K562 (cell line): ENCODE measurements around the gene PGLYRP1. TPM values are rescaled to one million over a fixed set of nuclear protein-coding genes. Genes with fewer than 3 reads are reported as not detected.
A peak's percentile ranks its signal among the peaks of the same experiment; 100 is the strongest.

Experiments used
- BCL6 ChIP-seq: fragments of 250-450 bp; sonication (Bioruptor Pico); IDR thresholded peaks from 2 replicates; pipeline ENCODE4 v1.4.0; 2020
- CEBPG ChIP-seq, 3 experiments: fragments of 200-800 bp in 1 of 3; sonication (Bioruptor generic) in 1 of 3; sonication (generic) in 1 of 3; formaldehyde crosslinking in 1 of 3; IDR thresholded peaks in 2 of 3; conservative IDR thresholded peaks in 1 of 3; 2 replicates each; pipeline versions ENCODE4 v1.6.1 to v1.8.0; 2016 to 2022; ENCODE audit warnings: missing compliant biosample characterization in 2 of 3, missing genetic modification characterization in 2 of 3, mild to moderate bottlenecking in 1 of 3, missing genetic modification reagents in 1 of 3
- FOS ChIP-seq: IDR thresholded peaks from 3 replicates; pipeline ENCODE4 v1.6.1; 2011; ENCODE audit not compliant: insufficient read length; ENCODE audit errors: extremely low read depth
- KDM1A ChIP-seq, 2 experiments: fragments of 450-650 bp; IDR thresholded peaks; 2 replicates each; pipeline ENCODE4 v1.6.1; 2016; ENCODE audit warnings: mild to moderate bottlenecking in 2 of 2
- MBD2 ChIP-seq: sonication (generic); IDR thresholded peaks from 2 replicates; pipeline ENCODE4 v1.6.1; 2016; ENCODE audit warnings: low read depth, borderline replicate concordance
- PHF8 ChIP-seq: fragments of 200-600 bp; sonication (generic); IDR thresholded peaks from 2 replicates; pipeline ENCODE4 v1.6.1; 2012; ENCODE audit warnings: mixed run types, mild to moderate bottlenecking, inconsistent platforms, low read length, moderate library complexity, borderline replicate concordance
- POLR2A ChIP-seq: fragments of 450-650 bp; conservative IDR thresholded peaks from 2 replicates; pipeline ENCODE4 v1.6.1; 2016
- POLR2AphosphoS5 ChIP-seq: IDR thresholded peaks from 2 replicates; pipeline ENCODE4 v1.6.1; 2011; ENCODE audit warnings: mild to moderate bottlenecking, low read depth, low read length, moderate library complexity; ENCODE audit not compliant: control insufficient read depth, insufficient read depth
- POU5F1 ChIP-seq: fragments of 150-350 bp; IDR thresholded peaks from 2 replicates; pipeline ENCODE4 v1.6.1; 2014; ENCODE audit warnings: borderline replicate concordance, low read length, low read depth, mild to moderate bottlenecking; ENCODE audit not compliant: partially characterized antibody
- PTBP1 ChIP-seq: fragments of 200-400 bp; formaldehyde crosslinking; IDR thresholded peaks from 2 replicates; pipeline ENCODE4 v1.6.1; 2017; ENCODE audit warnings: low read depth, low read length
- RBM14 ChIP-seq: fragments of 200-400 bp; formaldehyde crosslinking; IDR thresholded peaks from 2 replicates; pipeline ENCODE4 v1.6.1; 2018; ENCODE audit warnings: low read depth, mild to moderate bottlenecking, low read length, moderate library complexity, borderline replicate concordance; ENCODE audit not compliant: insufficient read depth
- RBM15 ChIP-seq: fragments of 200-400 bp; formaldehyde crosslinking; IDR thresholded peaks from 2 replicates; pipeline ENCODE4 v1.6.1; 2018; ENCODE audit warnings: mild to moderate bottlenecking, low read length, moderate library complexity; ENCODE audit not compliant: insufficient read depth
- SIN3A ChIP-seq, 2 experiments: fragments of 150-350 bp in 1 of 2; IDR thresholded peaks; 2 replicates each; pipeline ENCODE4 v1.6.1; 2011 to 2016; ENCODE audit warnings: borderline replicate concordance in 2 of 2, low read depth in 2 of 2, low read length in 2 of 2, mild to moderate bottlenecking in 2 of 2, moderate library complexity in 2 of 2; ENCODE audit not compliant: control insufficient read depth in 1 of 2
- SRSF9 ChIP-seq: fragments of 200-400 bp; formaldehyde crosslinking; IDR thresholded peaks from 2 replicates; pipeline ENCODE4 v1.6.1; 2017; ENCODE audit warnings: low read depth, low read length, borderline replicate concordance
- THRAP3 ChIP-seq: fragments of 450-650 bp; IDR thresholded peaks from 2 replicates; pipeline ENCODE4 v1.6.1; 2016; ENCODE audit warnings: mild to moderate bottlenecking, inconsistent platforms, borderline replicate concordance
- U2AF1 ChIP-seq: fragments of 200-400 bp; formaldehyde crosslinking; optimal IDR thresholded peaks from 2 replicates; pipeline ENCODE3; 2017; ENCODE audit warnings: mild to moderate bottlenecking, low read depth, low read length, moderate library complexity
- ZC3H8 ChIP-seq: fragments of 450-650 bp; IDR thresholded peaks from 2 replicates; pipeline ENCODE4 v1.6.1; 2017
- ZNF197 ChIP-seq: fragments of 200-800 bp; sonication (Bioruptor generic); IDR thresholded peaks from 2 replicates; pipeline ENCODE4 v1.6.1; 2016; ENCODE audit warnings: low read depth, missing genetic modification characterization, missing compliant biosample characterization
- ZNF253 ChIP-seq: fragments of 250-450 bp; sonication (Bioruptor Pico); conservative IDR thresholded peaks from 2 replicates; pipeline ENCODE4 v1.6.1; 2021; ENCODE audit warnings: mild to moderate bottlenecking
- polyA plus RNA-seq, 8 experiments: library from polyadenylated mRNA; depleted of rRNA in 4 of 8; stranded (reverse) in 5 of 8; unstranded in 3 of 8; fragments of >200 nt; fragmentation: Nextera tagmentation in 2 of 8; fragmentation: Illumina TruSeq in 1 of 8; extraction: Ambion mirVana in 2 of 8; extraction: Trizol in 1 of 8; gene quantifications; 2 replicates each; pipeline versions ENCODE4 v1.2.1 to v1.2.3, GENCODE V29; 2011 to 2014; ENCODE audit warnings: inconsistent platforms in 1 of 8, missing spikeins in 1 of 8
- total RNA-seq, 7 experiments: library from RNA; depleted of rRNA in 6 of 7; stranded (reverse); fragments of >200 nt in 6 of 7; fragmentation: Illumina TruSeq in 2 of 7; extraction: Trizol in 2 of 7; gene quantifications; 2 replicates each; pipeline versions ENCODE4 v1.2.1 to v1.2.3, GENCODE V29; 2011 to 2021; ENCODE audit warnings: low replicate concordance in 1 of 7
- TF ChIP-seq, protein P1 (sequence below): fragments of 250-450 bp; sonication (Bioruptor Pico); IDR thresholded peaks from 2 replicates; pipeline ENCODE4 v1.5.0; 2021; ENCODE audit warnings: mild to moderate bottlenecking, borderline replicate concordance
- TF ChIP-seq, protein P2 (sequence below), 2 experiments: fragments of 450-650 bp in 1 of 2; sonication (generic) in 1 of 2; formaldehyde crosslinking; conservative IDR thresholded peaks; 2 replicates each; pipeline versions ENCODE4 v1.4.0 to v1.8.1; 2020 to 2022; ENCODE audit warnings: mild to moderate bottlenecking in 1 of 2, missing genetic modification reagents in 1 of 2
- TF ChIP-seq, protein P3 (sequence below): IDR thresholded peaks from 2 replicates; pipeline ENCODE4 v1.6.1; 2012; ENCODE audit warnings: low read depth, low read length, improper control_type of control experiment, borderline replicate concordance

The PGLYRP1 gene
- total and polyA plus RNA-seq, 9 of the 15 experiments (the other 6 are each of a cell fraction or from before 2014, with no cell fraction given), result not detected

DNA sequence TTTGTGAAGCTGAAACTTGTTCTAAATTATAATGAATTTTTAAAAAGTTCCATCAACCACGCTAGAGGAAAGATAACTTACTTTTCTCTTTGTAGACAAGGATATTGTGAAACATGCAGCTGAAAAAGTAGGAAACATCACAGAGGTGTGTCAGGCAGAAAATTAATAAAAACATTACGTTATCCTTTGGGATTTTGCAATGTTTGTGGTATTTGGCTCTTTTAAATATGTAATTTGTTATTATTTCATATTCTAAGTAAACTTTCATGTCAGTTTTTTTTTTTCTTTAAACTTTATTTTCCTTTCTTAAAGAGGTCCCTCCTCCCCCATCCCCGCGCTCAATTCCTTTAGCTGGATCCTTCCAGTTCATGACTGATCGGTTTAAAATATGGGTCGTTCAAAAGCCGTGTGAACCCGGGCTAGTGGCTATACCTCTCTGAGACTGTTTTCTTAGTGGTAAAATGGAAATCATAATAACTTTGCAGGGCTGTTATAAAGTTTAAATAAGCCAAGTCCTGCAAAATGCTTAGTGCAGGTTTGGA is 28.3 kb downstream of the PGLYRP1 start (continued):
- TF ChIP-seq, protein P1, sequence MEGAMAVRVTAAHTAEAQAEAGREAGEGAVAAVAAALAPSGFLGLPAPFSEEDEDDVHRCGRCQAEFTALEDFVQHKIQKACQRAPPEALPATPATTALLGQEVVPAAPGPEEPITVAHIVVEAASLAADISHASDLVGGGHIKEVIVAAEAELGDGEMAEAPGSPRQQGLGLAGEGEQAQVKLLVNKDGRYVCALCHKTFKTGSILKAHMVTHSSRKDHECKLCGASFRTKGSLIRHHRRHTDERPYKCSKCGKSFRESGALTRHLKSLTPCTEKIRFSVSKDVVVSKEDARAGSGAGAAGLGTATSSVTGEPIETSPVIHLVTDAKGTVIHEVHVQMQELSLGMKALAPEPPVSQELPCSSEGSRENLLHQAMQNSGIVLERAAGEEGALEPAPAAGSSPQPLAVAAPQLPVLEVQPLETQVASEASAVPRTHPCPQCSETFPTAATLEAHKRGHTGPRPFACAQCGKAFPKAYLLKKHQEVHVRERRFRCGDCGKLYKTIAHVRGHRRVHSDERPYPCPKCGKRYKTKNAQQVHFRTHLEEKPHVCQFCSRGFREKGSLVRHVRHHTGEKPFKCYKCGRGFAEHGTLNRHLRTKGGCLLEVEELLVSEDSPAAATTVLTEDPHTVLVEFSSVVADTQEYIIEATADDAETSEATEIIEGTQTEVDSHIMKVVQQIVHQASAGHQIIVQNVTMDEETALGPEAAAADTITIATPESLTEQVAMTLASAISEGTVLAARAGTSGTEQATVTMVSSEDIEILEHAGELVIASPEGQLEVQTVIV (CRISPR knock-in tag), result no peak
- TF ChIP-seq, protein P2, sequence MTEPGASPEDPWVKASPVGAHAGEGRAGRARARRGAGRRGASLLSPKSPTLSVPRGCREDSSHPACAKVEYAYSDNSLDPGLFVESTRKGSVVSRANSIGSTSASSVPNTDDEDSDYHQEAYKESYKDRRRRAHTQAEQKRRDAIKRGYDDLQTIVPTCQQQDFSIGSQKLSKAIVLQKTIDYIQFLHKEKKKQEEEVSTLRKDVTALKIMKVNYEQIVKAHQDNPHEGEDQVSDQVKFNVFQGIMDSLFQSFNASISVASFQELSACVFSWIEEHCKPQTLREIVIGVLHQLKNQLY (CRISPR knock-in tag; conservative IDR thresholded peaks at IDR 0.05), result no peak
- TF ChIP-seq BCL6 (CRISPR knock-in tag), result no peak
- TF ChIP-seq CEBPG (CRISPR knock-in tag; IDR thresholded peaks at IDR 0.05), result no peak
- peak in 1 of 2 experiments; percentile 27; a peak in 1 of 4 replicates for TF ChIP-seq CEBPG (tag; conservative IDR thresholded peaks at IDR 0.05 in 1 of 2, IDR thresholded peaks at IDR 0.05 in 1 of 2)
- TF ChIP-seq FOS, result no peak
- TF ChIP-seq KDM1A (IDR thresholded peaks at IDR 0.05), result peak in 1 of 2 experiments; percentile 15; a peak in 1 of 4 replicates
- no peak for TF ChIP-seq RBM14
- no peak for TF ChIP-seq THRAP3
- TF ChIP-seq ZNF253 (CRISPR knock-in tag), result no peak
- no peak for TF ChIP-seq U2AF1
- TF ChIP-seq PTBP1, result no peak
- no peak for TF ChIP-seq MBD2
- no peak for TF ChIP-seq SRSF9
- TF ChIP-seq ZNF197, result no peak
- TF ChIP-seq PHF8, result no peak
- TF ChIP-seq POU5F1, result no peak
- TF ChIP-seq POLR2A, result no peak
- no peak for TF ChIP-seq POLR2AphosphoS5
- no peak for TF ChIP-seq ZC3H8
- TF ChIP-seq, protein P3, sequence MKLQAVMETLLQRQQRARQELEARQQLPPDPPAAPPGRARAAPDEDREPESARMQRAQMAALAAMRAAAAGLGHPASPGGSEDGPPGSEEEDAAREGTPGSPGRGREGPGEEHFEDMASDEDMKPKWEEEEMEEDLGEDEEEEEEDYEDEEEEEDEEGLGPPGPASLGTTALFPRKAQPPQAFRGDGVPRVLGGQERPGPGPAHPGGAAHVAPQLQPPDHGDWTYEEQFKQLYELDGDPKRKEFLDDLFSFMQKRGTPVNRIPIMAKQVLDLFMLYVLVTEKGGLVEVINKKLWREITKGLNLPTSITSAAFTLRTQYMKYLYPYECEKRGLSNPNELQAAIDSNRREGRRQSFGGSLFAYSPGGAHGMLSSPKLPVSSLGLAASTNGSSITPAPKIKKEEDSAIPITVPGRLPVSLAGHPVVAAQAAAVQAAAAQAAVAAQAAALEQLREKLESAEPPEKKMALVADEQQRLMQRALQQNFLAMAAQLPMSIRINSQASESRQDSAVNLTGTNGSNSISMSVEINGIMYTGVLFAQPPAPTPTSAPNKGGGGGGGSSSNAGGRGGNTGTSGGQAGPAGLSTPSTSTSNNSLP, result no peak
- TF ChIP-seq RBM15, result no peak
- TF ChIP-seq SIN3A (IDR thresholded peaks at IDR 0.05; ENCODE audit: borderline replicate concordance in 2 of 2, control insufficient read depth in 1 of 2, low read depth in 2 of 2, low read length in 2 of 2), result no peak
